ENCODE results near the gene GAB4.
"Not testable (repeated sequence)": the region's sequence is repeated elsewhere in the genome, so short reads cannot be mapped to it uniquely, and the experiment has no call there.

Gene GAB4

DNA sequence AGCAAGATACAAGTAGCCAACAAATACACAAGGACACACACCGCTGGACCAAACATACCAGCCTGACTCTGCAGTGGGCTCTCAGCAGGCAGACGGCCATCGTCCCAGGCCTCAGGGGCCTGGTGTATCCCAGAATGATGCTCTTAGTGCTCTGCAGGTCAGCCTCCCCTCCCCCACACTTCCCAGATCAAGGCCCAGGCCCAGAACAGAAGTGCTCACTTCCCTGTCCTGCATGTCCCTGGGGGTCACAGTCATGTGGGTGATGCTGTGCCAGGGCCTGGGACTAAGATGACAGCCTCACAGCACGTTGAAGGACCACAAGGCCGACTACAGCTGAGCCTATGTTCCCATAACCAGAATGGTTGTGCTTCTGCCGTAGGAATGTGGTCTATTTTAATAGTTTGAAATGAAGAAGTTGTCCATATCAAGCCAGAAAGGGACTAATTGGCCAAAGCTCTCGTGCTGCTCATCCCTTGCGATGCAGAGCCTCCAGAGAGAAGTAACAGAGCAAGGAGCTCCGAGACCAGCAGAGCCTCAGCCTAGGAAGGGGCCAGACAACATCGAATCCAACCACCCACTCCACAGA is 48.6 kb downstream of the GAB4 start:
- DNase-seq (ENCODE audit: low spot score) = no peak

DNA sequence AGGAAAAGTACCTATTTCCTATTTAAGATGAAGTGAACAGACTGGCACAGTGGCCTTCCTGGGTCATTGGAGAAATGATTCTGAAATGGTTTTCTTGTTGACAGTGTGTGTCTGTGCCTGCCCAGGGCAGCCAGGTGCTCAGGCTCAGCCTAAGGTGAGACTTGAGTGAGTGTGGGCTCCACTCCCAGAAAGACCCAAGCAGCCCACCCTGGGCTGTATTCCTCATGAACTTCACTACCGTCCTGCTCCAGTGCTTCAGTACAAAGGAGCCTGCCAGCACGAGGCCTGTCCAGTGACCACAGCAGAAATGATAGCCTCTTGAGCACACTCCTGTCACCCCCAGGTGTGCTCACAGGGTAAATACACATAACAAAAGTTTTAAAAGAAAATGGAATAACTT is 49.5 kb downstream of the GAB4 start:
- no peak for DNase-seq (ENCODE audit: low spot score)

DNA sequence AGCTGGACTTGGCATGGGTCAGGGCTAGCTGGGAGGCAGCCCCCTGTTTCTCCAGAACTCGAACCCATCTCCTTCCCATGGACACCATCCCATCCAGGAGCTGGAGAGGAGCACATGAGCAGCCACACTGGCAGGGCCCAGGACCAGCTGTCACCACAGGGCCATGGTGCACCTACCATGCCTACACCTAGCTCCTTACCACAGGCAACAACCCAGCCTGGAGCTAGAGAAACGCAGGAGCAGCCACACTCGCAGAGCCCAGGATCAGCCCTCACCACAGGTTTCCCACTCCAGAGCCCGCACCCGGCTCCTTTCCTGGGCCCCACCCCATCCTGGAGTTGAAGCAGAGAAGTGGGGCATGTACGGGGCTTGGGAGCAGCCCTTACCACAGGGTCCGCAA is 50.2 kb downstream of the GAB4 start:
- no peak for DNase-seq (ENCODE audit: low spot score)

DNA sequence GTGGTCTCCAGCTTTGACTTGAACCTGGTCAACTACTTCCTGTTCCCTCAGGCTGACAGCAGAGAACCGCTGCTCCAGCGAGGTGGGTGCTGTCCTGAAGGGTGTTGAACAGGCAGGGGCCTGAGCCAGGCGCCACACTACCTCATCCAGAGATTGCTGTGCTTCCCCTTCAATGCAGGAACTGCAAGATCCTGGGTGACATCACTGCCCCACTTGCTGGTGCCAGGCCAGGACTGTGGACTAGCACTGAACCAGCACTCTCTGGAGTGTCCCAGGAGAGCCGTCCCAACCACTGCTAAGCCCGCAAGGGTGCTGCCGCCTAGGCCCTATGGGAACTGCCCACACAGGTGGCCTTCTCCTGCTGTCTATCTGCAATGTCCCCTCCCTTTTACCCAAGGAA is 51.7 kb downstream of the GAB4 start:
- no peak for DNase-seq (ENCODE audit: low spot score)

DNA sequence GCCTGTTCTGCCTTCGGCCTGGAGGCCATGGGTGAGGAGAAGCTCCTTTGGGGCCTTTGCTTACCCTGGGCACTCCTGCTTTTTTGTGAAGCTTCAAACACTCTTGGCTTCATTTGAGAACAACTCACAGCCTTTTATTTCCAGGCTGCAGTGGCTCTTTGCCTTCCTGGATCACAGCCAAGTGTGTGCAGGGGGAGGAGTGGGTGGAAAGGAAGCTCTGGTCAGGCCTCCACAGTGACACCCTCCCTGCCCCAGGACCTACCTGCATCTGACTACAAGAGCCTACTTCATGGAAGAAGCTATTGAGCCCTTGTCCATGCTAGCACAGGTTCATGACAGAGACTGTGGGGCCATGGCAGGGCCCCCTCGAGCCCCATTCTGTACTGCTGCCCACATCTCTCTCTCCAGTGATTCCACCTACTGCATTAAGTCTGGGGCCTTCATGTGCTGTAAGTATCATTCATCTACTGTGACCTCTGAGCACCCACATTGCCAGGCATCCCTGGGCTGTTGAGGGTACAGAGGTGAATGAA is 52.3 kb downstream of the GAB4 start:
- DNase-seq (ENCODE audit: low spot score) = no peak

DNA sequence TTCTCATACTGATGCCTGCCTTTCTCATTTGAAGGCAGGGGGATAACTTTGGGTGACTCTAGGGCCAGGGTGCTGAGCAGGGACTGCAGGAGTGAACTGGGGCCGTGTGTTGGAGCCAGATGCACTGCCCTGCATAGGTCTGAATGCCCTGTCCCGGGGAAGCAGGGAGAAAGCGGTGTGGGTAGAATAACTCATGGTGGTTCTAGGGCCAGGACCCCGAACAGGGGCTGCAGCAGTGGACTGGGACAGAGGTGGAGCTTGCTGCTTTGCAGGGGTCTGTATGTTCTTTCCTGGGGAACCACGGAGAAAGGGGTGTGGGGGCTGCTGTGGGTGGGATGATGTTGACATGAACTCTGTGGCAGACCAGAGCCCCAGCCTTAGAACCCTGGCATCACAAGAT is 52.9 kb downstream of the GAB4 start:
- no peak for DNase-seq (ENCODE audit: low spot score)

DNA sequence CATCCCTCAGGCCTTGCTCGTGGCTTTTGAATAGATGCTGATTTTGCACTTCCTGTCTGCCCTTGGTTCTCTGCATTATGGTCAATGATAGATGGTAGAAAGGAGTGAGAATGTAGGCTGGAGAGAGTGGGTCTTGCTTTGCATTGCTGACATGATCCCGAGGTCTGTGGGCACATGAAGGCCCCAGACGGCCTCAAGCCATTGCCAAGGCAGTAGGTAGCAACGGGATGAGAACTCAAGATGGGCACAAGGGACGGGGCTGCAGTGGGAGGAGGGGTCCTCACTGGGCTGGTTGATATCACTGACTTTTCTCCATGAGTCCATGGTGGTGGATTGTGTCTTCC is 54.0 kb downstream of the GAB4 start:
- DNase-seq (ENCODE audit: low spot score) = no peak

DNA sequence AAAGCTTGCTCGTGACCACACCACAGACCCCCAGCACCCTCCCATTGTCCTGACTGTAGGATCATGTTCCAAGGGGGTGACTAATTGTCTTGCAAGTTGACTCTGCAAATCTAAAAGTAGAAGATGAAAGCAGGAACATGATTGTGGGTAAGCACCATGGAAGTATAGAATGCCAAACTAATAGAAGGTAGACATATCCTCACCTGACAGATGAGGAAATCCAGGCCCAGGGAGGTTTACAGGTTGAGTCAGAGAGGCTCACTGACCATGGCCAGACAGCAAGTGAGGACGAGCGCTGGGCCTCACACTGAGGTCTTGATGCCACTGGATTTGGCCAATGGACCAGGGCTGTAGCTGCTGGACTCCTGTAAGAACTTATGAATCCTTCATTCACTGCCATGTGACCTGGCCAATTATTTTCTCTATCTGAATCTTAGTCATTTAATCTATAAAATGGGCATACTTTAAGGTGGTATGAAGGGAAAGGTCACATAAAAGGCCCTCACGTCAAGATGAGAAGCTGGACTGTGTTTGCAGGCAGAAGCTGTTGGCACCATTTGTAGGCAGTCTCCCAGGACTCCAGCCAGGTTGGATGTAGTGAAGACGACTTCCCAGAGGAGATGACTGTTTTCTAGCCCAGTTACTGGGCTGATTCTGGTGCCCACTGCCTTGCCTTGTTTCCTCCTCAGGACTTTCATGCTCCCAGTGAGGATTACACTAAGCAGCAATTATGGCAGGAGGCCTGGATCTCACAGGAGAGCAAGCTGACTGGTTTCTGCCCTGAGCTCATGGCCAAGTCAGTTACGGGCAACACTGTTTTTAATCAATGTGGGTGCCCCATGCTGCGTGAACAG is 54.6 kb downstream of the GAB4 start:
- no peak for DNase-seq (ENCODE audit: low spot score)

DNA sequence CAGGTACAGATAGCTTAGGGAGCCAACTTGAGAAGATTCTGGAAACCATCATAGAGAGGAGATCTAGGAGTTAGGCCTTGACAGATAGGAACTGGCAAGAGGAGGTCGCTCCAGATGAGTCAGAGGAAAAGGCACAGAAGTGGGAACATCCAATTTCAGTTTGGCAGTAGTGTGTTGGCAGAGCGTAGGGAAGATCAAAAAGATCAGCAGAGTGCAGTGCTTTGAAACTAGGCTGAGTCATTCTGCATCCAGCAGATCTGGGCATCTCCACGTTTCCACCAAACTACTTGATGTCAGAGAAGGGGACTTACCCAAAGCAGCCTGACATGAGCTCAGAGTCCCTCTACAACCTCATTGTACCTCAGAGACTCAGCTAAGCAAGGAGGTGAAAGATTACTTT is 58.5 kb downstream of the GAB4 start:
- no peak for DNase-seq (ENCODE audit: low spot score)

DNA sequence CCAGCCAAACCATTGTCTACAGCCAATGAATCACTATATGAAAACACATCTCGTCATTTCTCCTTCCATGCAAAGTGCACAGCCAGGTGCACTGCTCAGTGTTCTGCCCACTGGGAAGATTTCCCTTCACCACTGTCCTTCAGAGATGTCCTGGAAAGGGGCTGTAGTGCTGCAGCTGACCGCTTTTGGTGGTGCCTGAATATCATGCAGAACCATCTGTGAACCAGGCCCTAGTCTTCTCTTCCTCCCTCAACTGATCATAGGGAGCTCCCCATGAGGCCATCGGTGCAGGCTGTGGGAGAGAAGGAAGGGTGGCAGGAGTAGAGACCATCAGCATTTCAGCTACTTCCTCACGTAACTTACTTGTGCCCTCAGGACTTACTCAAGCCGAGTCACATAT is 70.2 kb downstream of the GAB4 start:
- DNase-seq (ENCODE audit: low spot score) = no peak

DNA sequence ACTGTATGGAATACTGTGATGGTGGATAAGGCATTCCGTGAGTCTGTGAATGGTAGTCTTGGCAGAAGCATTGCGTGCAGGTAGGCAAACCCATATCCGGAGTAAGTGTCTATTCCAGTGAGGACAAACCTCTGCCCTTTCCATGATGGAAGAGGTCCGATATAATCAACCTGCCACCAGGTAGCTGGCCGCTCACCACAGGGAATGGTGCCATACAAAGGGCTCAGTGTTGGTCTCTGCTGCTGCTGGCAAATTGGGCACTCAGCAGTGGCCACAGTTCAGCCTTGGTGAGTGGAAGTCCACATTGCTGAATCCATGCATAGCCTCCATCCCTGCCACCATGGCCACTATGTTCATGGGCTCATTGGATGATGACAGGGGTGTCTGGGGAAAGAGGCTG is 70.8 kb downstream of the GAB4 start:
- not testable (repeated sequence) for DNase-seq (ENCODE audit: low spot score)

DNA sequence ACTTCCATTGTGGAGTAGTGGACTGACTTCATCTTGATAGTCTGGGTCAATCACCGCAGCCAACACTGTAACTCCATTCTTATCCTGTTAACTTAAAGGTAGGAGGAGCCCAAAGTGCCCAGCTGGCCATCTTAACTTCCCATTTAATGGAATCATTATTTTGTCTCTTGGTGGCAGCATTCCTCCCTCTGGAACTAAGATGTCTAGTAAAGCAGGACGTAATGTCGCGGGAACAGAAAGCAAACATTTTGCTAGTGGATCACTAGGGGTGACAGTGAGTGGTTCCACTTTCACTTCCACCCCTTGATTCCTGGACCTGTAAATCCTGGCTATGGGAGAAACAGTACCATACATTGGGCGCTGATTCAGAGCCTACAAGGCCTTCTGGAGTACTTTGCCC is 71.4 kb downstream of the GAB4 start:
- no peak for DNase-seq (ENCODE audit: low spot score)

DNA sequence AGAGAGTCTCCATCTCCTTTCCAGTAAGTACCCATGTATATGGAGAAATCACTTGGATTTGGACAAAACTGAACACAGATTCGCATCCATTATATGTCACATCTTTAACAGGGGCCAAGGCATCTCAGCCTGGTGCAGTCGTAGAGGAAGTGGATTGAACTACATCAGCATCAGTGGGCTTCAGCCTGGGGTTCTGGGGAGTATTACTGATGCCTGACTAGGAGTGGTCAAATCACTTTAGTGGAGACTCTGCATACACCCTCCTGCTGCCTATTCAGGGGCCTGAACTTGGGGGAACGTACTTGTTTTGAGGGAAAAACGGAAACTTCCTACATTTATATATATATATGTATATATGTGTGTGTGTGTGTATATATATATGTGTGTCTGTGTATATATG is 72.8 kb downstream of the GAB4 start:
- DNase-seq (ENCODE audit: low spot score) = no peak

DNA sequence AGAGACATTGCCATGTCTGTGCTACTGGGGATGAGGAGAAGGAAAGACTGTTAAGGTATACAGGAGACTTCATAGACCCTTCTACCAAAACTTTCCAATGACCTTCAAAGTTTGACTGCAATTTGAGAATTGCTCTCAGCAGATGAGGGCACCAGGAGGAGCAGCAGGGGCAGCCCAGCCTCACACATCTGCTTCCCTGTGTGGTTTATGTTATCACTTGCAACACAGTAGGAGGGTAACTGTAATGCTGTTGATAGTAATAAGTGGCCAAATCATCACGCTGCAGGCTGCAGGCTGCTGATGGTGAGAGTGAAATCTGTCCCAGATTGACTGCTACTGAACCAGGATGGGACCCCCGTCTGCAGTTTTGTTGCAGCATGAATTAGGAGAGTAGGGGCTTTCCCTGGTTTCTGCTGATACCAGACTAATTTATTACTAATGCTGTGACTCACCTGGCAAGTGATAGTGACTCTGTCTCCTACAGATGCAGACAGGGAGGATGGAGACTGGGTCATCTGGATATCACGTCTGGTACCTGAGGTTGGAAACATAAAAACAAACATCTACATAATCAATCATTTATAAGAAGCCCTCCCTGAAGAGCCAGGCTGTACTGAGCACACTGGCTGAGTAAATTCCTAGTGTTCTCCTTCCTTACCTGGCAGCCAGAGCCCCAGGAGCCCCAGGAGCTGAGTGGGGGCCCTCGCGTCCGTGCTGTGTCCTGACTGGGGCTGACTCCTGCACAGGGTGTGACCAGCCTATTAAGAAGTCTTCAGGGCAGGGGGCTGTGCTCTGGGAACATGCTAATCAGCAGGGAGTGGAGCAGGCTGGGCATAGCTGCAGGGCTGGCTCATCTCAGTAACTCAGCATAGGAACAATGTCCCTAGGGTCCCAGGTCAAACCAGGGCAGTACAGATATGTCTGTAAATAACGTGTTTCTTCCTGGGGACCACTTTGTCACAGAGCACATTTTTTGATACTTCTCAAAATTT is 74.4 kb downstream of the GAB4 start:
- DNase-seq (ENCODE audit: low spot score) = no peak

DNA sequence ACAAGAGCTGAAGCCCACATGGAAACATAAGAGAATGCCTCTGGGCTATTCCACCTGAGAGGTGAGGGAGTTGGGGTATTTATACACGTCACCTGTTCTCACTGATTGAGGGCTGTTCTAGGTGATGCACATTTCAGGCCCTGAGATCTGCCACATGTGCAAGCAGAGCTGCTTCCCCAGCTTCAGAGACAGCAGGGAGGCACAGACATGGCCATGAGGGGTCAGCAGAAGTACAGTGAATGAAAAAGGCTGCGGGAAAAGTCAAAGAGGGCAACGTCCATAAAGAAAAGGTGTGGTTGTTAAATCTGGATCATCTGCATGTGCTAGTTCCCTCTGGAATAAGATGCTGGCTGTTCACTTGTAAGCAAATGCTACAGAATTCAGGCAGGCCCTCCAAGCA is 75.4 kb downstream of the GAB4 start:
- no peak for DNase-seq (ENCODE audit: low spot score)

DNA sequence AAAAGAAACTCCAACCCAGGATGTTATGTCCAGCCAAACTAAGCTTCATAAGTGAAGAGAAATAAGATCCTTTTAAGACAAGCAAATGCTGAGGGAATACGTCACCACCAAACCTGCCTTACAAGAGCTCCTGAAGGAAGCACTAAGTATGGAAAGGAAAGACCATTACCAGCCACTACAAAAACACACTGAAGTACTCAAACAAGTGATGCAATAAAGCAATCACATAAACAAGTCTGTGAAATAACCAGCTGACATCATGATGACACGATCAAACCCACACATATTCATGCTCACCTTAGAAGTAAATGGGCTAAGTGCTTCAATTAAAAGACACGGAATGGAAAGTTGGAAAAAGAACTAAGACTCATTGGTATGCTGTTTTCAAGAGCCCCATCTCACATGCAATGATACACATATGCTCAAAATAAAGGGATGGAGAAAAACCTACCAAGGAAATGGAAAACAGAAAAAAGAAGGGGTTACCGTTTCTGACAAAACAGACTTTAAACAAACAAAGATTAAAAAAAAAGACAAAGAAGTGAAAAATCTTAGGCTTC is 82.5 kb downstream of the GAB4 start:
- no peak for DNase-seq (ENCODE audit: low spot score)

DNA sequence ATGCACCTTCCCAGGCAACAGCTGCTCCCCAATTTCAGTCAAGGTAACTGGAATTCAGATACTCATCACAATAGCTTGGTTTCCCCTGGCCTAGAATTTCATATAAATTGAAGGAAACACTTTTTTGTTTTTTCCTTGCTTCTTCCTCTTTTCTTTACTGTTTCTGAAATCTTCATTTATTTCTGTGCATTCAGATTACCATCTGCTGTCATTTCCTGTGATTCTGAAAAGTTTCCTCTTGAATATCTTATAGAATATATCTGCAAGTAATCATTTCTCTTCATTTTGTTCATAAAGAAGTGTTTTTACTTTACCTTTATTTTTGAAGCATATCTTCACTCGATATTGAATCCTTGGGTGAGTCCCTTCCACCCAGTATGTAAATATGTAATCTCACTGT is 85.3 kb downstream of the GAB4 start:
- no peak for DNase-seq (ENCODE audit: low spot score)

DNA sequence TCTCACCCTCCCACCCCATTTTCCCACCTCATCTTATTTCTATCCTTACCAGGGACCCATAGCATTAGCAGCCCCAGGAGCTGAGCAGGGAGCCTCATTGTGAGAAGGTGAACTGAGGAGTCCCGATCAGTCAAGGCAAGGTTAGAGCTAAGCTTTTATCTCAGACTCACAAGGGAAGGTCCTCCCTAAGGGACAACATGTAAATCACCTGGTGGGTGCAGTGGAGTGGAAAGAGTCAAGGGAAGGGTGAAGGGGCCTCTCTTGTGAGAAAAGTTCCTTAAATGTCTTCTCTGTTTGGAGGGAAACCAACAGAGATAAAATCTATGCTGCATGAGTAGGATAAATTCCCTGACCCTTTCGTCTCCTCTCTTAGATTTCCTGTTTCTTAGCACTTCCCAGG is 85.9 kb downstream of the GAB4 start:
- no peak for DNase-seq (ENCODE audit: low spot score)

DNA sequence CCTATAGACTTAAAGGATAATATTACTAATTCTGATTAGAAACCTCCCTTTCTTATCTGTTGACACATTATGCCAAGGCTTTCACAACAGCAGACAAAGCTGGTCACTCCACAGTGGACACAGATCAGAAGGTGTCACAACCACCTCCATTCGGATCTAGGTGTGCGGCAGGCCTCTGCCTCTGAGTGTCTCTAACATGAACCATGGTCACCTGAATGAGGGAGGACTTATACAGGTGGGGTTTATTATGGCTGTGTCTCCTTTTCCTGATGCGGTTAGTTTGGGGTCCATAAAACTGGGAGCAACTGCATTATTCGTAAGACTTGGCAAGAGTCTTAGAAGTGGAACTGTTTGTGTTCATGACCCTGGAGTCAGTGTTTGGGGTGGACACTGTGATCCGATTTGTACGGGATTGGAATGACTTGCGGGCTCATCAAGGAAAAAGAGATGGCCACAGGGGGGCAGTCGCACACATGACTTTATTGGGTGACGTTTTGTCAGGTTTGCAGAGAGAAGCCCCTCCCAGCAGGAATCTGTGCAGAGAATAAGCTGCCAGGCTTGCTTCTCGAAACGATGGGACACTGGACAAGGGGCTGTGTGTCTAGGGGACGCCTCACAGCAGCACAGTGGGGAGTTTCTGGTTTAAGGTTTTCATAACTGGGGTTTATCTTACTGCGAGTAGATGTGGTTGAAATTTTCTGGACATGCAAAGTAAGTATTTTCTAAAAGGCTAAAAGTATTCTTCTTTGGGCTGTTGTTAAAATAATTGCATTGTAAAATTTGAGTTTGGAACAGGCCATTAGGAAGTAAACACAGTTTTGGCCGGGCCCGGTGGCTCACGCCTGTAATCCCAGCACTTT is 90.6 kb downstream of the GAB4 start:
- peak; percentile 12 for DNase-seq (ENCODE audit: low spot score)

DNA sequence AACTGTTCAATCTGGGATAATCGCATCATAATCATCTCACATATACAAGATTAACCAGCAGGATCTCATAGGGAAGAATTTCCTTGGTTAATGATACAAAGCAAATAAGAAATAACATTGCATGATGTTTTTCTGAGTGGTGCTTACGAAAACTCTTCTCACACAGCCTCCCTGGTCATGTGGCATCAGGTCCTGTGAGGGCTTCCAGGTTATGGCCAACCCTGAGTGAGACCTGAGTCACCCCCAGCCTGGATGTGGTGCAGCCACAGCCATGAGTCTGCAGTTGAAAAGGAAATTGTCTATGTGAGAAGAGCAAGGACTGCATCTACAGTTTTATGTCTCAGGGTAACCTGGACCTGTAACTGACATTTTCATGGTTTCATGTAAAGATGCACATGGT is 92.3 kb downstream of the GAB4 start:
- DNase-seq (ENCODE audit: low spot score) = no peak

DNA sequence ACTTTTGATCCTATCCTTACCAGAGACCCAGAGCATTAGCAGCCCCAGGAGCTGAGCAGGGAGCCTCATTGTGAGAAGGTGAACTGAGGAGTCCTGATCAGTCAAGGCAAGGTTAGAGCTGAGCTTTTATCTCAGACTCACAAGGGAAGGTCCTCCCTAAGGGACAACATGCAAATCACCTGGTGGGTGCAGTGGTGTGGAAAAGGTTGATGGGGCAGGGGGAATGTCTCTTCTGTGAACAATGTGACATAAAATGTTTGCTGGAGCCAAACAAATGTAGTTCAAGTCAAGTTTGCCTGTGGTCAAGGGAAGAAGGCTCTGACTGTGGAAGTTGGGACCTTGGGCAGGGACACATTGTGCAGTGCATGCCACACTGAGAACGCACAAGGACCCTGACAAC is 93.1 kb downstream of the GAB4 start:
- not testable (repeated sequence) for DNase-seq (ENCODE audit: low spot score)

Data from hematopoietic multipotent progenitor cell treated with erythropoietin and hydrocortisone succinate and interleukin-3 and kit ligand, for 15 days (in vitro differentiated cells).